Activated gamma-delta T cell treated with anti-CD3 and anti-CD28 coated beads, Interleukin-2, amount 50 U/mL, for 16 hours (primary cell): ENCODE measurements around the gene CLPTM1L.
A peak's percentile ranks its signal among the peaks of the same experiment; 100 is the strongest.
"Not testable (repeated sequence)": the region's sequence is repeated elsewhere in the genome, so short reads cannot be mapped to it uniquely, and the experiment has no call there.

Experiments
- DNase-seq: peaks from one replicate; pipeline ENCODE4 v3.0.0-alpha.2; 2020; ENCODE audit warnings: low read depth

Gene CLPTM1L

GRCh38 chr5:1326901-1327756, 17.8 kb downstream of the CLPTM1L start:
- DNase-seq: not testable (repeated sequence)

DNA sequence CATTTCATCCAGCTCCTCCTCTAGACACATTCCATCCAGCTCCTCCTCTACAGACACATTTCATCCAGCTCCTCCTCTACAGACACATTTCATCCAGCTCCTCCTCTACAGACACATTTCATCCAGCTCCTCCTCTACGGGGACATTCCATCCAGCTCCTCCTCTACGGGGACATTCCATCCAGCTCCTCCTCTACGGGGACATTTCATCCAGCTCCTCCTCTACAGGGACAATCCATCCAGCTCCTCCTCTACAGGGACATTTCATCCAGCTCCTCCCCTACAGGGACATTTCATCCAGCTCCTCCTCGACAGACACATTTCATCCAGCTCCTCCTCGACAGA, 18.4 kb downstream of the CLPTM1L start:
- DNase-seq: not testable (repeated sequence)

GRCh38 chr5:1325870-1326531, 18.9 kb downstream of the CLPTM1L start:
- DNase-seq: no peak

- no peak for DNase-seq
Measured at GRCh38 chr5:1325191-1325741, 19.6 kb downstream of the CLPTM1L start.

- no peak for DNase-seq
Measured at GRCh38 chr5:1324719-1325190, 20.1 kb downstream of the CLPTM1L start.

DNA sequence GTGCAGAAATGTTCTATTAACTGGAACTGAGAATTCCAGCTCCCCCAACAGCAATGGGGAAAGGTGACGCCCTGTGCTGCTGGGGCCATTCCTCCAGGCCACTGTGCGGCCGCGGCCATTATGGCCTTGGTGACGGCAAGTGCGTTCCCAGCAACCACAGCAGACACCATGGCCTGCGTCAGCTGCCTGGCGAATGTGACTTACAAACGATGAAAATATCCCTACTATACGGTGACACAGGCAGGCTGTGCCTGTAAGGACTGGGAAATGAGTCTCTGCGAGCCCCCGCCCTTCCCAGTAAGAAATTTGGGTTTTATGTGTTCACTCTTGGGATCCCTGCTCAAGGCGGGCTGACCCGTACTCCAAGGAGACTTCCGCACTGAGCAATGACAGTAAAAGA, 20.6 kb downstream of the CLPTM1L start:
- DNase-seq: no peak

GRCh38 chr5:1323803-1324173, 21.1 kb downstream of the CLPTM1L start:
- DNase-seq: no peak

DNA sequence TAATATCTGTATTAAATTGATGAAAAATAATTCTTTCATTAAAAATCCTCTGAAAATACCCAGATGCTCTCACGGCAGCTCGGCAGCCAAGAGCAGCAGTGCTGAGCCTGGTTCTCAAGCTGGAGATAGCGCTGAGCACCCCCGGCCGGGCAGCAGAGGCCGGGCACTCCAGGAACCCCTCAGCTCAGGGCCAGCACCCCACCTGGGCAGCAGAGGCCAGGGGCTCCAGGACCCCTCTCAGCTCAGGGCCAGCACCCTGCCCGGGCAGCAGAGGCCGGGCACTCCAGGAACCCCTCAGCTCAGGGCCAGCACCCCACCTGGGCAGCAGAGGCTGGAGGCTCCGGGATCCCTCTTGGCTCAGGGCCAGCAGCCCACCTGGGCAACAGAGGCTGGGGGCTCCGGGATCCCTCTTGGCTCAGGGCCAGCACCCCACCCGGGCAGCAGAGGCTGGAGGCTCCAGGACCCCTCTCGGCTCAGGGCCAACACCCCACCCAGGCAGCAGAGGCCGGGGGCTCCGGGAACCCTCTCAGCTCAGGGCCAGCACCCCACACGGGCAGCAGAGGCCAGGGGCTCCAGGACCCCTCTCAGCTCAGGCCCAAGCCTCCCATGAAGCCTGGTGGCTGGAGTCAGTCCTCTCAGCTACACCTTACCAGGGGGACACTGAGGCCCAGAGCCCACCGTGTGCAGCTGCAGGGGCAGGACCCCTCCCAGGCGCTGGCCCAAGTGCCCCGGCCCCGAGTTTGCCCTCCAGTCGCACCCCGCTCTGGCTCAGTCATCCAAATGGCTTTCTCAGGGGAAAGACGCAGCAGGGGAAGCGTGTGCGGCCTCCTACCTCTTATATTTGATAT, 21.7 kb downstream of the CLPTM1L start:
- DNase-seq: no peak

- DNase-seq: no peak
Measured at GRCh38 chr5:1322036-1322900, 22.6 kb downstream of the CLPTM1L start.

DNA sequence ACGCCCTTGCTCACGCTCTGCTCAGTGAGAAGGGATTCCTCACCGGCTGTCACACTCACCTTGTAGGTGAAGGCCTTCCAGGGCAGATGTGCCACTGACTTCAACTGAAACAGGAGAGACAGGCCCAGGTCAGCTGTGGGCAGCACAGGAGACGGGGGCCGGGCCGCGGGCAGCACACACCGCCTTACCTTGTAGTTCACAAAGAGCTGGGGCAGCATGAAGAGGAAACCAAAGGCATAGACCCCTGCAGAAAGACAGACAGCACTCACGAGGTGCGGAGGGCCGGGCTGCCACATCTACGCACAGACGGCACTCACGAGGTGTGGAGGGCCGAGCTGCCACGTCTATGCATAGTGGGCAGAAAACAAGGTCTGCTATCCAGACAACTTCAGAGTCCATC, 23.3 kb downstream of the CLPTM1L start:
- no peak for DNase-seq

DNA sequence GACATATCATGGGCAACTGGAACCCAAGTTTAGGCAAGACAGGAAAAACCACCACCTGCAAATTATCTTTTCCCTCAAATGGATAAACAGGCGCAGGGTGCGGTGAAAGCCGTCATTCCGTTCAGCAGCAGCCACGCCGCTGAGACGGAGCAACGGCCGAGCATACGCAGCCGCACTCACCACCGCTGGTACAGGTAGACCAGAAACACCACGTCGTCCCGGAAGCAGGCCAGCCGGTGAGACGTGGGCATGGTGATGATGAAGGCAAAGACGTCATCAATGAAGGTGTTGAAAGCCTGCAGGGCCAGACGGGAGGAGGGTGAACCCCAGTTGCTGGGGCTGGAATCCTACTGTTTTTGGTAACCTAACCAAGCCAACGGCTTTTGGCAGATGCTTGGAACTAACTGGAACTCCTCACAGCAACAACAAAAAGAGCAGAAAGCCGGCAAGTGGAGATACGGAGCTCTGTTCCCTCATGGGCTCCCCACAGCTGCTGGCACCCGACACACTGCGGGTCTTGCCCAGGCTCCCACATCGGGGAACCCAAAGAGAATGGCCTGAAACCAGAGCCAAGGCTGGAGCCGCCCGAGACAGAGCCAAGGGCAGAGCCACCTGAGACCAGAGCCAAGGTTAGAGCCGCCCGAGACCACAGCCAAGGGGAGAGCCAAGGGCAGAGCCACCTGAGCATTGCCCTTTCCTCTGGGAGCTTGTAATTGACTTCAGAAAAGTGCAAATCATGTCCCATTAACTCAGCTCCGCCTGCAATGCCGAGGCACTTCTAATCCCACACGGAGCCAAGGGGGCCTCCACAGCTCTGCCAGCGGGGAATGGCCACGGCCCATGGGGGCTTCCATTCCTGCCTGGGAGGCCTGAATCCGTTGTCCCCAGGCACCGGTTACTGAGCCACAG, 24.2 kb downstream of the CLPTM1L start:
- DNase-seq: no peak

DNA sequence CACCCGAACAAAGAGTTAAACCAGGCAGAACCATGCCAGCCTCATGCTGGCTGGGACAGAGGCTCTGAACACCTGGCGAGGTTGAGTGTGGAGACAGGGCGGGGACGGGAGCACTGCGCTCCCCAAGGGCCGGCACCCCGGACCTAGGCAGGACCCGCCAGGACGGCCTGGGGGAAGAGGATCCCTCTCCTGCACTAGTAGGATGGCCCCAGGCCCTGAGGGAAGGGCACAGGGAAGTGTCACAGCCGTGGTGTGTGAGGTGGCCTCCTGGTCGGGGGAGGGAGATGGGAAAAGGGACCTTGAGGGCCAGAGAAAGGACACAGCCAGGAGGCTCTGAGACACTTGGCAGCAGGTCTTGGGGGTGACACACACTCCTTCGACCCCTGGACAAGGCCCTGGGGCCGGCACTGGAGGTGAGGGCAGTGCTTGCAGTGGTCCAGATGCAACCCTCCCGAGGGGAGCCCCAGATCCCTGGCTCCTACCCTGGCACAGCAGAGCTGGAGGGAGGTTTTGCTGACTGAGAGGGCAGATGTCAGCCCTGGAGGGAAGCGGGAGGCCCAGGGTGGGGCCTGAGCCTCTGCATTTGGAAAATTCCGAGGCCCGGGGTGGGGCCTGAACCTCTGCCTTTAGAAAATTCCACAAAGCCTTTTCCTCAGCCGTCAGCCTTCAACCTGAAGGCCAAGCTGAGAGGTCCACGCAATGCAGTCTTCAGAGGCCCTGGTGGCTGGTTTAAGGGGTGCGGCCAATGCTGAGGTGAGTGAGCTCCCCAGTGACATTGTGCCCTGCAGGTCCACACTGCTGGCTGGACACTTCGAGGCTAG, 25.3 kb downstream of the CLPTM1L start:
- no peak for DNase-seq

GRCh38 chr5:1318659-1319251, 26.1 kb downstream of the CLPTM1L start:
- DNase-seq: no peak

GRCh38 chr5:1317921-1318565, 26.9 kb downstream of the CLPTM1L start:
- DNase-seq: no peak

GRCh38 chr5:1316588-1317340, 28.1 kb downstream of the CLPTM1L start:
- no peak for DNase-seq

GRCh38 chr5:1315709-1316587, 29.0 kb downstream of the CLPTM1L start:
- peak; percentile 19 for DNase-seq
